ENCODE results near the gene SYTL3. TPM values are rescaled to one million over a fixed set of nuclear protein-coding genes. Genes with fewer than 3 reads are reported as not detected.

The SYTL3 gene
- total and polyA plus RNA-seq, 8 donors, result 3.1 to 14.6 (median 5.3) TPM

GRCh38 chr6:158756977-158757752 is 107.3 kb downstream of the SYTL3 start:
- Histone ChIP-seq H3K27me3 (no peaks in the 10 kb centered on the region), H3K4me1 (peaks cover 0 to 8% (median 6%) of the 10 kb centered on the region in 4 donors), H3K27ac (no peak overlapping the region), H3K9me3 (no peaks in the 10 kb centered on the region), H3K36me3 (peaks cover 0 to 34% (median 2%) of the 10 kb centered on the region in 4 donors), H3K4me3 (no peak overlapping the region)
- intact Hi-C loops (cut with DNase I; ENCODE audit: low total_unique reads), result no loop called here
- peak in 1 of 2 donors; percentile 22 for DNase-seq
- TF ChIP-seq POLR2A (IDR thresholded peaks at IDR 0.05) (no peak), POLR2AphosphoS5 (IDR thresholded peaks at IDR 0.05) (no peak), CTCF (IDR thresholded peaks at IDR 0.05) (no peak), EP300 (IDR thresholded peaks at IDR 0.05) (no peak)
- WGBS, 5 donors, result 85 to 91% (median 87%) methylated on average over 21 to 25 of the region's 25 CpGs

- TF ChIP-seq EP300 (IDR thresholded peaks at IDR 0.05) (no peak), POLR2AphosphoS5 (IDR thresholded peaks at IDR 0.05) (no peak), POLR2A (IDR thresholded peaks at IDR 0.05) (no peak), CTCF (IDR thresholded peaks at IDR 0.05) (no peak)
- peaks cover 0 to 34% (median 3%) of the 10 kb centered on the region in 4 donors for H3K36me3 ChIP-seq
- 81 to 88% (median 86%) methylated on average over 9 of the region's 9 CpGs for WGBS, 5 donors
- no peak overlapping the region for H3K4me3 ChIP-seq
- H3K27me3 ChIP-seq, result no peaks in the 10 kb centered on the region
- DNase-seq, result peak in 1 of 2 donors; percentile 10
- peaks cover 0 to 5% (median 2%) of the 10 kb centered on the region in 4 donors for H3K4me1 ChIP-seq
- H3K27ac ChIP-seq, result no peak overlapping the region
- intact Hi-C loops (cut with DNase I; ENCODE audit: low total_unique reads), result no loop called here
- no peaks in the 10 kb centered on the region for H3K9me3 ChIP-seq
Measured at GRCh38 chr6:158757753-158758090, 107.9 kb downstream of the SYTL3 start.

GRCh38 chr6:158758451-158758860 is 108.6 kb downstream of the SYTL3 start:
- Histone ChIP-seq H3K4me1 (peaks cover 0 to 10% (median 3%) of the 10 kb centered on the region in 4 donors), H3K27ac (no peak overlapping the region), H3K9me3 (no peaks in the 10 kb centered on the region), H3K4me3 (no peak overlapping the region), H3K27me3 (no peaks in the 10 kb centered on the region), H3K36me3 (peaks cover 0 to 34% (median 6%) of the 10 kb centered on the region in 4 donors)
- 64 to 81% (median 68%) methylated on average over 8 to 9 of the region's 9 CpGs for WGBS, 5 donors
- peak in 1 of 2 donors; percentile 62 for DNase-seq
- TF ChIP-seq EP300 (IDR thresholded peaks at IDR 0.05) (no peak), CTCF (IDR thresholded peaks at IDR 0.05) (no peak), POLR2AphosphoS5 (IDR thresholded peaks at IDR 0.05) (no peak), POLR2A (IDR thresholded peaks at IDR 0.05) (no peak)
- intact Hi-C loops (cut with DNase I; ENCODE audit: low total_unique reads), result no loop called here

- peaks cover 0 to 34% (median 8%) of the 10 kb centered on the region in 4 donors for H3K36me3 ChIP-seq
- no peak overlapping the region for H3K27ac ChIP-seq
- peaks cover 0 to 15% (median 5%) of the 10 kb centered on the region in 4 donors for H3K4me1 ChIP-seq
- H3K27me3 ChIP-seq, result no peaks in the 10 kb centered on the region
- H3K9me3 ChIP-seq, result no peaks in the 10 kb centered on the region
- no peak for TF ChIP-seq POLR2A (IDR thresholded peaks at IDR 0.05)
- no peak for TF ChIP-seq CTCF (IDR thresholded peaks at IDR 0.05)
- no peak for TF ChIP-seq POLR2AphosphoS5 (IDR thresholded peaks at IDR 0.05)
- no peak for TF ChIP-seq EP300 (IDR thresholded peaks at IDR 0.05)
- 75 to 92% (median 80%) methylated on average over 12 to 18 of the region's 18 CpGs for WGBS, 5 donors
- H3K4me3 ChIP-seq, result no peak overlapping the region
- intact Hi-C loops (cut with DNase I; ENCODE audit: low total_unique reads), result no loop called here
- DNase-seq, result peak in 1 of 2 donors; percentile 6
Measured at GRCh38 chr6:158758941-158759479, 109.2 kb downstream of the SYTL3 start.

Data from stomach (tissue), 9 donors.